HG03354 (cell line): ENCODE measurements around the gene KMT5C.

ENCODE experiments used
- ATAC-seq: cut with Tn5 transposase; IDR thresholded peaks from one replicate; pipeline ENCODE4 v1.9.1; 2021; ENCODE audit warnings: mild to moderate bottlenecking; ENCODE audit not compliant: unreplicated experiment, poor library complexity, severe bottlenecking

Gene KMT5C

GRCh38 chr19:55362990-55363716 is 23.5 kb downstream of the KMT5C start, which contains the start of gene GARIN5B:
GARIN5B (minus strand) TSS chr19:55363260; CDS start chr19:55363066, 194 bp downstream.
- no peak for ATAC-seq

- ATAC-seq = no peak
These were observed 25.6 kb downstream of the KMT5C start for GRCh38 chr19:55365245-55365644.

GRCh38 chr19:55365964-55366363 is 26.3 kb downstream of the KMT5C start:
- ATAC-seq = no peak

GRCh38 chr19:55366790-55367189 is 27.1 kb downstream of the KMT5C start:
- ATAC-seq = no peak

GRCh38 chr19:55368106-55368505 is 28.4 kb downstream of the KMT5C start:
- no peak for ATAC-seq

- ATAC-seq = no peak
These were observed 29.3 kb downstream of the KMT5C start for GRCh38 chr19:55368701-55369563.

GRCh38 chr19:55369653-55370304 is 30.1 kb downstream of the KMT5C start:
- ATAC-seq = no peak

GRCh38 chr19:55370305-55370988 is 30.8 kb downstream of the KMT5C start, which contains the start of gene IL11:
IL11 (minus strand) TSS chr19:55370463; CDS start chr19:55370310, 153 bp downstream.
- ATAC-seq = no peak

- no peak for ATAC-seq
These were observed 32.8 kb downstream of the KMT5C start for GRCh38 chr19:55372316-55373081.

GRCh38 chr19:55373306-55373992 is 33.8 kb downstream of the KMT5C start:
- no peak for ATAC-seq

- no peak for ATAC-seq
These were observed 34.5 kb downstream of the KMT5C start for GRCh38 chr19:55373993-55374757.

GRCh38 chr19:55376241-55376933 is 36.7 kb downstream of the KMT5C start, which contains the start of gene TMEM190:
TMEM190 (plus strand) TSS chr19:55376826; CDS start chr19:55376854, 28 bp downstream.
- no peak for ATAC-seq

GRCh38 chr19:55377356-55378131 is 37.9 kb downstream of the KMT5C start:
- no peak for ATAC-seq

GRCh38 chr19:55379174-55379573 is 39.5 kb downstream of the KMT5C start:
- no peak for ATAC-seq

- no peak for ATAC-seq
These were observed 42.3 kb downstream of the KMT5C start for GRCh38 chr19:55382013-55382412.

GRCh38 chr19:55382522-55383054 is 42.9 kb downstream of the KMT5C start:
- no peak for ATAC-seq
